Measurements from ENCODE around the gene COA1.
"Not testable (repeated sequence)": the region's sequence is repeated elsewhere in the genome, so short reads cannot be mapped to it uniquely, and the experiment has no call there.

Gene COA1, protein sequence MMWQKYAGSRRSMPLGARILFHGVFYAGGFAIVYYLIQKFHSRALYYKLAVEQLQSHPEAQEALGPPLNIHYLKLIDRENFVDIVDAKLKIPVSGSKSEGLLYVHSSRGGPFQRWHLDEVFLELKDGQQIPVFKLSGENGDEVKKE

DNA sequence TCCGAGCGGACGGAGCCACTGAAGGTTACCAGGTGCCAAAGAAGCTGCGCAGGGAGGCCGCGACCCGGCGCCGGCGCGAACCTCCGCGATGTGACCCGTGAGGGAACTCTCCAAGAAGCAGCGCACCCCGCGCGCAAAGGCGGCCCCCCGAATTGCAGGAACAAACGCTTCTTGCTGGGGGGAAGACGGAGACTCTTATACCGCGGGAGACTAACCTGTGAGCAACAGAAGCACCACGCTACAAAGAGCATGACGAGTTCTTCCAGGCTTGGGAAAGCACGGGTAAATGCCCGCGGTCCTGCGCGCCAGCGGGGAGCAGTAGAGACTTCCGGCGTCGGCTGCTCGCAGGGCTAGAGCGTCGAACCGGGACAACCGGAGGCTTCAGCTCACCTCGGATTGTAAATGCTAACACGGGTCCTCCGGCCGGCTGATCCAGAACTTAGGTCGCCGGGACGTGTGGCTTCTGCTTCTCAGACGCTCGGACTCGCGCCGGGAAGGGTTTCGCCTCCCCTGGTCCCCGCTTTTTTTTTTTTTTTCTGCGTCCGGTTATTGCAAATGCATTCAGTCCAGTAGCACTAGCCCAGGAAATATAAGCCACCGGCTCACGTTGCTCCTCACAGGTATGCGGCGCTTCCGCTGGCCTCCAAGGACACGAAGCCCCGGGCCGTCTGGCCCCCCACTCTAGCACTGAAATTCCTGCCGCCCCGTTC, at the start of gene COA1:
Gene COA1, minus strand, starts transcription at position 310 of the 710 bp plus-strand sequence. CDS start 80,909 bp downstream, outside the sequence.
- peak; percentile 88 for DNase-seq

DNA sequence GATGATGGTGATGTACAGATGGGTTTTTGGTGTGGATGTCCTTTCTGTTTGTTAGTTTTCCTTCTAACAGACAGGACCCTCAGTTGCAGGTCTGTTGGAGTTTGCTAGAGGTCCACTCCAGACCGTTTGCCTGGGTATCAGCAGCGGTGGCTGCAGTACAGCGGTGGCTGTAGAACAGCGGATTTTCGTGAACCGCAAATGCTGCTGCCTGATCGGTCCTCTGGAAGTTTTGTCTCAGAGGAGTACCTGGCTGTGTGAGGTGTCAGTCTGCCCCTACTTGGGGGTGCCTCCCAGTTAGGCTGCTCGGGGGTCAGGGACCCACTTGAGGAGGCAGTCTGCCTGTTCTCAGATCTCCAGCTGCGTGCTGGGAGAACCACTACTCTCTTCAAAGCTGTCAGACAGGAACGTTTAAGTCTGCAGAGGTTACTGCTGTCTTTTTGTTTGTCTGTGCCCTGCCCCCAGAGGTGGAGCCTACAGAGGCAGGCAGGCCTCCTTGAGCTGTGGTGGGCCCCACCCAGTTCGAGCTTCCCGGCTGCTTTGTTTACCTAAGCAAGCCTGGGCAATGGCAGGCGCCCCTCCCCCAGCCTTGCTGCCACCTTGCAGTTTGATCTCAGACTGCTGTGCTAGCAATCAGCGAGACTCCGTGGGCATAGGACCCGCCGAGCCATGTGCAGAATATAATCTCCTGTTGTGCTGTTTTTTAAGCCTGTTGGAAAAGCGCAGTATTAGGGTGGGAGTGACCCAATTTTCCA, 49.1 kb upstream of the COA1 start:
- not testable (repeated sequence) for DNase-seq

DNA sequence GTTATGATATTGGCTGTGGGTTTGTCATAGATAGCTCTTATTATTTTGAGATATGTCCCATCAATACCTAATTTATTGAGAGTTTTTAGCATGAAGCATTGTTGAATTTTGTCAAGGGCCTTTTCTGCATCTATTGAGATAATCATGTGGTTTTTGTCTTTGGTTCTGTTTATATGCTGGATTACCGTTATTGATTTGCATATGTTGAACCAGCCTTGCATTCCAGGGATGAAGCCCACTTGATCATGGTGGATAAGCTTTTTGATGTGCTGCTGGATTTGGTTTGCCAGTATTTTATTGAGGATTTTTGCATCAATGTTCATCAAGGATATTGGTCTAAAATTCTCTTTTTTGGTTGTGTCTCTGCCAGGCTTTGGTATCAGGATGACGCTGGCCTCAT, 45.9 kb upstream of the COA1 start:
- DNase-seq, result not testable (repeated sequence)

DNA sequence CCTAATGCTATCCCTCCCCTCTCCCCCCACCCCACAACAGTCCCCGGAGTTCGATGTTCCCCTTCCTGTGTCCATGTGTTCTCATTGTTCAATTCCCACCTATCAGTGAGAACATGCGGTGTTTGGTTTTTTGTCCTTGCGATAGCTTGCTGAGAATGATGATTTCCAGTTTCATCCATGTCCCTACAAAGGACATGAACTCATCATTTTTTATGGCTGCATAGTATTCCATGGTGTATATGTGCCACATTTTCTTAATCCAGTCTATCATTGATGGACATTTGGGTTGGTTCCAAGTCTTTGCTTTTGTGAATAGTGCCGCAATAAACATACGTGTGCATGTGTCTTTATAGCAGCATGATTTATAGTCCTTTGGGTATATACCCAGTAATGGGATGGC, 43.9 kb upstream of the COA1 start:
- DNase-seq, result not testable (repeated sequence)

DNA sequence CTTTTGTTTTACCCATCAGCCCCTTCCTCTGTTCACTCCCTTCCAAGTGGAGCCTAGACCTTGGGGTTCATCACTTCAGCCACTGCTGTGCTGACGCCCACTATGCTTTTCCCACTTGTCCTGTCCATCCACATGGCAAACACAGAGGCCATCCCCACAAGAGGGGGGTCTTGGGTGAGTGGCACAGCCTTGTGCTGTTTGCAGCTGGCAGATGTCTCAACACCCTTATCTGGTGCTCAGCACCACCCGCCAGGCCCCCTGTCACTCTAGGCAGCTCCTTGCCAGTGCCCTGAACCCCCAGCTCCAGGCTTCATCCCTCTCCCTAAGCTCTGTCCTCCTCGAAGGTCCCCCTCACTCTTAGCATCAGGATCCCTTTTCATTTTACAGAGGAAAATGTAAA, 42.2 kb upstream of the COA1 start:
- no peak for DNase-seq

DNA sequence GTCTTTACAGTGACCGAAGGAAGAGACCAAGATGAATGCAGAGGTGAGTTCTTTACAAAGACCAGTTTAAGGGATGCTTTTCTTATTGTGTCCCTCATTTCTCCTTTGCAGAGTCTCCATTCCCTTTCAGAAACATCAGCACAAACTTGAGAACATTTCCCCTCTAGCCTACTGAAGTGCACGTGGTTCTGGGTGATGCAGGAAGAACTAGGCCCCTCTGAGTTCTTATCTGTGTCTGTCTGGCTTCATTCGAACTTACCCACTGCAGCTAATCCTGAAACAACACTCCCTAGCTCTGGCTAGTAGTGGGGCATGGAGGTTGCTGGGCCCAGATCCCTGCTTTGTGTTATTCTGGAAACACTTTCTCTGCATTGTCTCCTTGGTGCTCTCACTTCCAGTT, 41.8 kb upstream of the COA1 start:
- DNase-seq, result no peak

DNA sequence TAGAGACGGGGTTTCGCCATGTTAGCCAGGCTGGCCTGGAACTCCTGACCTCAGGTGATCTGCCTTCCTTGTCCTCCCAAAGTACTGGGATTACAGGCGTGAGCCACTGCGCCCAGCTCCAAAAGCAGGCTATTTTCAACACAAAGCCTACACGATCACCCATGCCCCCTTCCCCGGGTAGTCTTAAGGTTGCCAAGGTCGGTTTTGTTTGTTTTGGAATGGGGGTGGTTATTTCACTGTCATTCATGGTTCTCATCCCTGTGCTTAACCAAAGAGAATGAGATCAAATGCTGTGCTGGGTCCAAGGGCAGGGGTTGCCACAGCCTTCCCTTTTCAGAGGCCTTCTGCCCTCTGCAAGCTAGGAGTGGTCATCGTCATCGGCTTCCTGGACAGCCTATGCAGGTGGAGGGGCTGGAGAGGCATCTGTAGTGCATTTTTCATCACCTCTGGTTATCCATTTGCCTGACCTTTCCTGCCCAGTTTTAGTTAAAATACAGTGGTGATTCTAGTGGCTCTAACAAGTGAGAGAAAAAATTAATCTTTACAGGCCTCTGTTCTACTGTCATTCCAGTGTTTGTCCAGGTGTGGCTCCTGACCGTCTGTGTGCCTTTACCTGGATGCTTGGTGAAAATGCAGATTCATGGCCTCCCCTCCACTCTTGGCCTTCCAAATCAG, 40.6 kb upstream of the COA1 start:
- no peak for DNase-seq

DNA sequence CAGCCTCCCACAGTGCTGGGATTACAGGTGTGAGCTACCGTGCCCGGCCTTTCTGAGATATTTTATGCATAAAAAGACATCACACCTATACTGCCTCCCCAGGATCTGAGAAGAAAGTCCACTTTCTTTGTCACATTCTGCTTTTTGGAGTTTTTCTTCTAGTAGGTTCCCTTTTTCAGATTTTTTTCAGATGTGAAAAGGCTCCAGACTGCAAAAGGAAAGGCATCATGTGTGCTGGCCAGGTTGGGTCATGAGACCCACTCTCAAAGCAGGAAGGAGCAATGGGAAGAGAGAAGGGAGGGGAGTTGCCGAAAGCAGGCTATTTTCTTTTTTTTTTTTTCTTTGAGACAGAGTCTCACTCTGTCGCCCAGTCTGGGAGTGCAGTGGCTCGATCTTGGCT, 40.0 kb upstream of the COA1 start:
- DNase-seq, result no peak

DNA sequence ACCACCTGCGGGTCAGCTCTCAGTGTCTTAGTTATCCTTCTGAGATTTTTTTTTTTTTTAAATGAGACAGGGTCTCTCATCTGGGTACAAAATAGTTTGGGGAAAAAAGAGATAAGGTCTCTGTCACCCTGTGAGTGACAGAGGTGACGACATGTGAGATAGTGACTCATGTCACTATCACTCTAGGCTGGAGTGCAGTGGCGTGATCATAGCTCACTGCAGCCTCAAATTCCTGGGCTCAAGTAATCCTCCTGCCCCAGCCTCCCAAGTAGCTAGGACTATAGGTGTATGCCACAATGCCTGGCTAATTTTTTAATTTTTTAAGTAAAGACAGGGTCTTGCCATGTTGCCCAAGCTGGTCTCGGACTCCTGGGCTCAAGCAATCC, 39.6 kb upstream of the COA1 start:
- DNase-seq, result no peak

DNA sequence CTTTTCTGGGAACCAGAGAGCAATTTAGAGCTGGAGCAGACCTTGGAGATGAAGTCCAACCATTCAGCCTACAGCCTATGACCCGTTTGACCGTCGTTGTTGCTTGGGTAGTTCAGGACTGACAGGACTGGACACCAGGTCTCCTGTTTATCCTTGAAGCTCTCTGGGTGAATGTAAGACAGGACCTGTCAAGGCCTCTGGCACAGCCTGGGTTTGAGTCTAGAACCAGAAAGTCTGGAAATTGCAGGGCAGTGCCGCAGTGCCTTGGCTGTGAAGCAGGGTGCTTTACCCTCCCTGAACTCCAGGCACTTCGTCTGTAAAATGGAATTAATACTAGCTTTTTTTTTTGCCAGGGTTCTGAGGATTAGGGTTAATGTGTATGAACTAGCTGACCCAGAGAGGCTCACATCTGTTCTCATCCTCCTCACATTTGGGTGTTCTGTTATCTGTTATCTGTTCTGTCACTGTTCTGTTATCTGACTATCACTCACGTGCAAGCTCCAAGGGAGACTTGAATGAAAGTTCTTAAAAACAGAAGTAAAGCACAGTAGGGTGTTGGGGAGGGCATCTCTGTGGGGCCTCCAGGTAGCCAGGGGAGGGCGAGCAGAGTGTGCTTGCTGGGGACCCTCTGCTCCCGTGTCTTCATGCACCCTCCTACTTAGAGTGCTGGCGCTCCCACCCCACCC, 39.0 kb upstream of the COA1 start:
- no peak for DNase-seq

DNA sequence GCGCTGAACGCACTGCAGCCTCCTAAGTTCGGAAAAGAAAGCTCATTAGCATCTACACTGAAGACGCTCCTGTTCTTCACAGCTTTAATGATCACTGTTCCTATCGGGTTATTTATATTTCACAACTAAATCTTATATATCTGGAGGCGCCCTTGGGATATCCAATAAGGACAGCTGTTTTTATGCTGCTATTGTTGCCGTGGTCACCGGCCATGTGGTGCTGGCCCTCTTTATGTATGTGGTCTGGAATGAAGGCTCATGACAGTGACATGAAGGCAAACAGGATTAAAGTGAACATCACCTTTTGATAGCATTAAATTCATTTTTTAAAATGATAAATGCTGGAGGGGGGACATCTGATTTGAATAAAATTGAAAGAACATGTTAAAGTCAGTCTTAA, 38.0 kb upstream of the COA1 start:
- no peak for DNase-seq

DNA sequence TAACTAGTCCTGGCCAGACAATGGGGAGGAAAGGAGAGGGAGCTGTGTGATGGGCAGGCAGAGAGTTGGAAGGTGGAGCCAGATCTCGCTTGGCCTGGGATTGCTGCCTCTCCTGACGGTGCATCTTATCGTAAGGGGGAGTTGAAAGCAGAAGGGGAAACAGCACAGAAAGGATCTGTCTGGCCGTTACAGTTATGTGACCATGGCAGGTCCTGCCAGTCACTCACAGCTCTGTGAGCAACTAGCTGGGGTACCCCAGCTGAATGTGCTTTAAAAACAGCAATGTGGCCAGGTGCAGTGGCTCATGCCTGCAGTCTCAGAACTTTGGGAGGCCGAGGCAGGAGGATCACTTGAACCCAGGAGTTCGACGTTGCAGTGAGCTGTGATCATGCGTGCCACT, 37.2 kb upstream of the COA1 start:
- no peak for DNase-seq

DNA sequence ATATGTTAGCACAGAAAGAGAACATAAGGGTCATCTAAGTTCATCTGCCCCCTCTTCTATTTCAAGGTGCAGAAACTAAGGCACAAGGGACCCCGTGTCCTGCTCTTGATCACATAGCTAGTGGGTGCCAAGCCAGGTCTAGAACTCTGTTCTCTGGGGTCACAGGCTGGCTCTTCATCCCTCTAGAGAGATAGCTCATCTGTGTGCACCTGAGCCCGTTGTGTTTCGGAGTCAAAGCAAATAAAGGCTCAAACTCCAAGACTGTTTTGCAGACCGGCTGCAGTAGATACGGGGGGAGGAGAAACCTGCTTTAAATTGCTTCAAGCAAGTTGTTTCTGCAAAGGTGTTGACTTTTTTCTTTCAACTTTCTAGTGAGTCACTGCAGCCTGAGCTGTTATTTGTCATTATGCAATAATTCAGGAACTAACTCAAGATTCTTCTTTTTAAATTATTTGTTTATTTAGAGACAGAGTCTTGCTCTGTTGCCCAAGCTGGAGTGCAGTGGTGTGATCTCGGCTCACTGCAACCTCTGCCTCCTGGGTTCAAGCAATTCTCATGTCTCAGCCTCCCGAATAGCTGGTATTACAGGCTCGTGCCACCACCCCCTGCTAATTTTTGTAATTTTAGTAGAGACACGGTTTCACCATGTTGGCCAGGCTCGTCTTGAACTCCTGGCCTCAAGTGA, 35.6 kb upstream of the COA1 start:
- no peak for DNase-seq

DNA sequence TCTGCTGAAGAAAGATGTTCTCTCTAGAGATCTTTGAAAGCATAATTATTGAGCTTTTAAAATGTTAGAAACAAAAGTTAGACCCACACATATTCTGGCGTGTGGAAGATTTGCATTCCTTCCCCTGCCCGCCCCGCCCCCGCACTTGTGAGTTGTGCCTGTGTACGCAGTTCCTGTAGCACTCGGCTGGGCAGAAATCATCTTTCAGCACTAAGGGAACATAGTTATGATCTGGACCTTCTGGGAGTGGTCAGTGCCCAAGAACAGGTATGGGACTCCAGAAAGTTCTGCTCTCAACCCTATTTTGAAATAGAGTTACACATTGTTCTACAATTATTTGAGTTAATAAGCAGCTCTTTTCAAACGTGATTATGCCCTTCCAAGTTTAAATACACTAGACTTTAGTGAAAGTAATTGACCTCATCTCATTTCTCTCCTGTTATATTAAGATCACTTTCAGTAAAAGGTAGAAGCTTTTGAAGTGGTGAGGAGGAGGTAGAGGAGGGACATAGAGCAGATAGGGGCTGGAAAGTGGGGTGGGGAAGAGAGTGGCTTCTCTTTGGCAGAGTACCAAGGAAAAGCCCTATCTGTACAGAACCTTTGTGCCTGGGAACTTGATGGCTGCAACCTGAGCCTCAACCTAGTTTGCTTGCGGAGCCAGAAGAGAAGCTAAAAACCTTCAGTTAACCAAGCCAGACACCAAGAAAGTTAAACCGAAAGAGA, 34.9 kb upstream of the COA1 start:
- no peak for DNase-seq

DNA sequence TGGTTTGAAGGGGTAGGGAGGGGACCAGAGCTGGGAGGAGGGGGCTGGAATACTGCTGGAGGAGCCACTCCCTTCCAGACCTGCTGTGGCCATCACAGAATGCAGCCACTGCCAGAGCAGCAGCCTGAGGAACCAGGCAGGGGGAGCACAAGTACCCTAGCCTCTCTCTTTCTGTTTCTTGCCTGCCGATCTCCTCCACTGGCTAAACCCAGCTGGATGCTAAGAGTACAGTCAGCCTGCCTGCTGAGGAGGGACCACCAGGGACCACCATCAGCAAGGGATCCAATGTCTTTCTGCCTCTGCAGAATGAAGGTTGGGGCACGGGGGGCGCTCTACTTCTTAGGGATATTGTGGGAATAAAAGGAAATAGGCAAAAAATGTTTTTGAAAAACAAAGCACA, 33.9 kb upstream of the COA1 start:
- DNase-seq, result no peak

DNA sequence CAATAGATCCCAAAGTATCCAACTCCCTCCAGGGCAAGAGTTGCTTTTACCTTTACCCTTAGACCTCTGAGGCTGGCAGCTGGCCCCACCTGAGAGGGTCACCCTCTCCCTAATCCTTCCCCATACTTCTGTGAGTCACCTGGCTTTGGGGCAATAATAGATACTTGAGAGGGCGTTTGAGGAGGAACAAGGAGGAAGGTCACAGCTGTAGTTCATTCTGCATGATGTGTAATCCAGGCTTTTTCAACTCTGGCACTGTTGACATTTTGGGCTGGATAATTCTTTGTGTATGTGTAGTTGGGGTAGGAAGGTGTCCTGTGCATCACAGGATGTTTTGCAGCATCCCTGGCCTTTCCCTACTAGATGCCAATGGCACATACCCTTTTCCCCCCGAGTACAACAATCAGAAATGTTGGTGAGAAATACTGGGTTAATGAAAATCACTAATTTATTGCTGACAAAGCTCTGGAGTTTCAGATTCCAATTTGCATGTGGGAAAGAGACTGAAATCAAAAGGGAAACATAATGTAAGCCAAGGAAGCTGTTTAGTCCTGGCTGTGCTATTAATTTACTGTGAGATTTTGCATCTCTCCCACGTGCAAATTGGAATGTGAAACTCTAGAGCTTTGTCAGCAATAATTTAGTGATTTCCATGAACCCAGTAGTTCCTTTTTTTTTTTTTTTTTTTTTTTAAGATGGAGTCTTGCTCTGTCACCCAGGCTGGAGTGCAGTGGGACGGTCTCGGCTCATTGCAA, 32.8 kb upstream of the COA1 start:
- no peak for DNase-seq

DNA sequence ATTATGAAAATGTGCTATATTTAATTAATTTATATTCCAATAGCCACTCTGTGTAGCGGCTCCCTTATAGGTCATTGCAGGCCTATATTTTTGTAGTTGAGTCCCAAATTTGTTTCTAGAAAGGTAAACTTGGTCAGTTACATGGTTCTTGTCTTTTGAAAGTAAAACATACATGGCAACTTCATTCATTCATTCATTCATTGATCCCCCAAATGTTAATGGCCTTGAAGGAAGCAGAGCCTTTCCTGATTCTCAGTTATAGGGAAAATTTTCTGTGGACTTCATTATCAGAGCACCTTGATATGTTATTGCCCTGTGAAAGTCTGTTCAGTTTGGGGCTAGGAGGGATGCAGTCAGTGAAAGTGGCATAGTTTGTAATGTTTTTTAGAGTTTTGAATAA, 32.1 kb upstream of the COA1 start:
- no peak for DNase-seq

DNA sequence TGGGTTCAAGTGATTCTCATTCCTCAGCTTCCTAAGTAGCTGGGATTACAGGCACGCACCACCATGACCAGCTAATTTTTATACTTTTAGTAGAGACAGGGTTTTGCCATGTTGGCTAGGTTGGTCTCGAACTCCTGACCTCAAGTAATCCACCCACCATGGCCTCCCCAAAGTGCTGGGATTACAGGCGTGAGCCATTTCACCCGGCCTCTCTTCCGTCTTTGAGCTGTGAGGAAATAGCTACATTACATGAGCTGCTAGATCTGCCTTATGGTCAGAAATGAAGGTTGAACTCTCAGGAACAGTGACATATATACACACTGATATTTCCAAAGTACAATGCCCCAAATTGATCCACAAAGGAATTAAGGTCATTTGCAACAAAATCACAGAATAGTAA, 31.5 kb upstream of the COA1 start:
- DNase-seq, result no peak

DNA sequence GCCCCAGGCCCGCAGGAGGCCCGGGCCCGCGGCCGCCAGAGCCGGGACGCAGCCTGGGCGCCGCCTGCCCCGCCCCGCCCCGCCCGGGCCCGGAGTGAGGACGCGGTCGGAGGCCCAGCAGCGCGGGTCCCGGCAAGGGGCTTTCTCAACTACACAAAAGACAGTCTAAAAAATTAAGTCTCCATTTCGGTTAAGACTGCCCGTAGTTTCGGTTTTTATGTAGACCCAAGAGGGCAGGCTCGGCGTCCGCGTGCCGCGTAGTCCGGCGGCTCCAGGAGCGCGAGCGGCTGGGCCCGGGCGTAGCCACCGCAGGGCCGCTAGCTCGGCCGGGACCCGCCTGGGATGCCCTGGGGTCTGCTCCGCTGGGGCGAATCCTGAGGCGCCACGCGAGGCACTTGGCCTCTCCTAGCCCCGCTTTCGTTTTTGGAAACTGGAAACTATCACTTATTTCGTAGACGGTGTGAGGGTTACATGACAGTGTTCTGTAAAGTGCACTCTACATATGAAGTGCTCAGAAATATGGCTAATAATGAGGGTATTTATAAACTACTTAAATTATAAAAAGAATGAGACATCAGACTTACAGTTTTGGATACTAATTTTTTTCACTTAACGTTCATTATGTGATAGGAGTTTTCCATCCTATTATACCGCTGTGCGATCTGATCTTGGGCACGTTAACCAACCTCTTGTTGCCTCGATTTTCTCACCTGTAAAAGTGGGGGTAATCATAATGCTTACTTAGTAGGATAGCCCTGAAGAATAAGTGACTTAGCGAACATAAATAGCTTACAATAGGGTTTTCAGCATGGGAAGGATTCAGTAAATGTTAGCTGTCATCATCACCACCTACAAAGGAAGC, 29.7 kb upstream of the COA1 start:
- peak; percentile 58 for DNase-seq

Data from EL (cell line).